Uterus (tissue), 2 donors: ENCODE measurements around the gene MOB3B.

Experiments
- CTCF ChIP-seq, 4 experiments: fragments of 200-600 bp in 2 of 4; fragments of 450-650 bp in 2 of 4; sonication (generic) in 2 of 4; IDR thresholded peaks; one replicate each; pipeline ENCODE4 v1.5.1; 2016 to 2019; ENCODE audit warnings: antibody characterized with exemption in 4 of 4, mild to moderate bottlenecking in 2 of 4, moderate library complexity in 1 of 4
- POLR2A ChIP-seq, 2 donors: fragments of 450-650 bp; IDR thresholded peaks; one replicate each; pipeline ENCODE4 v1.6.1; 2016; ENCODE audit warnings: antibody characterized with exemption in 2 of 2, mild to moderate bottlenecking in 1 of 2, moderate library complexity in 1 of 2

GRCh38 chr9:27572061-27572460 is 42.4 kb upstream of the MOB3B start:
- no peak for TF ChIP-seq CTCF (IDR thresholded peaks at IDR 0.05)
- no peak for TF ChIP-seq POLR2A (IDR thresholded peaks at IDR 0.05)
